NK-92 treated with Interleukin-12 subunit alpha and Interleukin-12 subunit beta, amount 100 ng/mL, for 24 hours (cell line): ENCODE measurements around the gene PRKN.

ENCODE experiments used
- DNase-seq: peaks from one replicate; lab custom pipeline; 2025; lab: John Stamatoyannopoulos, UW

The PRKN gene

GRCh38 chr6:161607696-161608297 lies 1119.8 kb downstream of the PRKN start:
- no peak for DNase-seq

- DNase-seq, result no peak
Measured at GRCh38 chr6:161602359-161602758, 1125.2 kb downstream of the PRKN start.

- no peak for DNase-seq
Measured at GRCh38 chr6:161598896-161599295, 1128.7 kb downstream of the PRKN start.

- DNase-seq, result no peak
Measured at GRCh38 chr6:161596807-161597520, 1130.6 kb downstream of the PRKN start.

GRCh38 chr6:161594412-161594811 lies 1133.2 kb downstream of the PRKN start:
- DNase-seq, result no peak

GRCh38 chr6:161590961-161591627 lies 1136.5 kb downstream of the PRKN start:
- no peak for DNase-seq

- DNase-seq, result no peak
Measured at GRCh38 chr6:161586887-161587286, 1140.7 kb downstream of the PRKN start.

- no peak for DNase-seq
Measured at GRCh38 chr6:161584621-161585340, 1142.8 kb downstream of the PRKN start.

- DNase-seq, result no peak
Measured at GRCh38 chr6:161584051-161584450, 1143.5 kb downstream of the PRKN start.

- DNase-seq, result no peak
Measured at GRCh38 chr6:161583584-161583983, 1144.0 kb downstream of the PRKN start.

- peak; percentile 5 for DNase-seq
Measured at GRCh38 chr6:161578478-161578877, 1149.1 kb downstream of the PRKN start.

GRCh38 chr6:161575523-161576254 lies 1151.9 kb downstream of the PRKN start:
- no peak for DNase-seq

- no peak for DNase-seq
Measured at GRCh38 chr6:161568885-161569456, 1158.6 kb downstream of the PRKN start.

GRCh38 chr6:161564952-161565351 lies 1162.6 kb downstream of the PRKN start:
- no peak for DNase-seq

GRCh38 chr6:161561908-161562307 lies 1165.7 kb downstream of the PRKN start:
- DNase-seq, result no peak

- DNase-seq, result no peak
Measured at GRCh38 chr6:161557333-161558107, 1170.0 kb downstream of the PRKN start.

GRCh38 chr6:161554883-161555282 lies 1172.7 kb downstream of the PRKN start:
- DNase-seq, result no peak

GRCh38 chr6:161549977-161550655 lies 1177.5 kb downstream of the PRKN start:
- DNase-seq, result no peak

GRCh38 chr6:161548713-161549296 lies 1178.8 kb downstream of the PRKN start:
- DNase-seq, result no peak

- DNase-seq, result no peak
Measured at GRCh38 chr6:161547617-161548016, 1179.9 kb downstream of the PRKN start.
